Epidermal melanocyte (primary cell): ENCODE results near the gene RTN4RL1.
"Not testable (repeated sequence)": the region's sequence is repeated elsewhere in the genome, so short reads cannot be mapped to it uniquely, and the experiment has no call there.

Experiments used
- DNase-seq: peaks from one replicate; pipeline ENCODE4 v3.0.0; 2011; ENCODE audit warnings: low spot score; ENCODE audit not compliant: insufficient read length

Gene RTN4RL1

DNA sequence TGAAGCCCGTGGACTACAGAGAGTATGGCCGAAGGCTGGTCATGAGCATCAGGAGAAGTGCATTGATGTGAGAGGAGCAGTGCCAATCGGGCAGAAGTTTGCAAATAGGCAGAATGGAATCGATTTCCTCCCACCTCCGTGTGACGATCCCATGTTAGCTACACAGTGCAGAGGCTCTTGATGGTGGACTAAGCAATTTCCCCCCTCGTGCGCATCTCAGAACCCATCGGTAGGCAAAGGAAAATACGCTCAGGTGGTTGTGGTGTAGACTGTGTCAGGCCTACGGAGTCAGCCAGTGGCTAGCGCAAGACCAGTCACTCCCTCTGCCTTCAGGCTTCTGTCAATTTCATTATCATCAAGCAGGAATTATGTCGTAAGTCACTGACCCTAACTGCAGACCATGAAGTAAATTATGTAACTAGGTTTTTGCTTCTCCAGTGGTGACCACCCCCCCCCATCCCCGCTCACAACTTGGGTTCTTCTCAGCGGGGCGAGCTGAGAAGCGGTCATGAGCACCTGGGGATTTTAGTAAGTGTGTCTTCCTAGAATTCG, 128.0 kb downstream of the RTN4RL1 start:
- no peak for DNase-seq

DNA sequence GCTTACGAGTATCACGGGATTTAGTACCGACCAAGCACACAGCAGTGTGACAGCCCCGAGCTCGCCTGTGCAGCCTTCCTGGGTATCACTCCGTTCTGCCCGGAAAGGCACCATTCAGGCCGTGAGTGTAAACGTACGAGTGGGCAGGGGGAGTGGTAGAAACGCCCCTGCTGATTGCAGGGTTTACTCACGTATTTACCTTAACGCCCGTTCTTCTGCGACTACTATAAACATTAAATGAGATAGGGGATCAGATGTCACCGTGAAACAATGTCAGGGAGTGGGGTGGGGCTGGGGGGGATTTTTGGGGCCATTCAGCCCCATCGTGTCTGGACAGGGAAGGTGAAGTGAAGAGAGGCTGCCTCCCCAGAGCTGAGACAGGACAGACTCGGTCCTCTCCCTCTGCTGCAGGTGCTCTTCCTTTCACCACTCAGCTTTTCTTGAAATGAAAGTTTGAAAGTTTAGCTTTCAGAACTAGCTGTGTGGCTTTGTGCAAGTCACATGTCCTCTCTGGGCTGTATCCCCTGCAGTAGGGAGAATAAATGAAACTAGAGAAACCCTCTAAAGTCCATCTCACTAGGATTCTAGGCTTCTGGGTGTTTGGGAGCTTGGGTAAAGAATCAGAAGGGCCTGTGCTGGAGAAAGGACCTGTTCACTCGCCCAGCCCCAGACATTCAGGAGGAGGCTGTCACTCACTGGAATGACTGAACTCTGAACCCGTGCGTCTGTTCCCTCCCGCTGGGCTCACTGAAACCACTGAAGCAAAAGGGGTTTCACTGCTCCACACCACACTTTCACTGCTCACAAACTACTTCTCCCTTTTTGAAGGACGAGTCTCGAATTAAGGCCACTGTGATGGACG, 128.7 kb downstream of the RTN4RL1 start:
- DNase-seq: no peak

DNA sequence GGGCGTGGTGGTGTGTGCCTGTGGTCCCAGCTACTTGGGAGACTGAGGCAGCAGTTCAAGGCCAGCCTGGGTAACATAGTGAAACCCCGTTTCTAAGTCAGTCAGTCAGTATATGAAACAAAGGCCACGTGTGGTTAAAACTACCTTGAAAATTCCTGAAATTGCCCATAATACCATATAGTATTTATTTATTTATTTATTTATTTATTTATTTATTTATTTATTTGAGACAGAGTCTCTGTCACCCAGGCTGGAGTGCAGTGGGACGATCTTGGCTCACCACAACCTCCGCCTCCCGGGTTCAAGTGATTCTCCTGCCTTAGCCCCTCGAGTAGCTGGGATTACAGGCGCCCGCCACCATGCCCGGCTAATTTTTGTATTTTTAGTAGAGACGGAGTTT, 129.7 kb downstream of the RTN4RL1 start:
- not testable (repeated sequence) for DNase-seq

DNA sequence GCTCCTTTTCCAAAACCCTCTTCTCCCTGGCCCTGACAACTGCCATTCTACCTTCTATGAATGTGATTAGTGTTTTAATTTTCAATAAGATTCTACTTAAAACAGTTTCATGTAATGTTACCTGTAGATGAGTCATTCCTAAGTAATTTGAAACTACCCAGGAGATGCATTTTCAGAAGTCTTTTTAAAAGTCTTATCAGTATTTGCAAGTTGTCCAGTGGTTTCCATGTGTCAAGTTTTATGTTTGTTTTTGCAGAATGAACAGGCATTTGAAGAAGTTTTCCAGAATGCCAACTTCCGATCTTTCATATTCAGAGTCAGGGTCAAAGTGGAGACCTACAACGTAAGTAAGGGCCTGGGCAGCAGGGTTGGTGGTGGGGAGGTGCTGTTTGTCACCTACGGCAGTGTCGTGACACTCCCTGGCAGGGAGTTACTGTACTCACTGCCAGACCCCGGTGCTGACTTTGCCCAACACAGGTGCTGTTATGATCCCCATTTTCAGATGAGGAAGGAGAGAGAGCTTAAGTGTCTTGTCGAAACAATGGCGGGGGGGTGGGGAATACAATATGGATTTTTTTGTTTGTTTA, 130.3 kb downstream of the RTN4RL1 start:
- DNase-seq: no peak

DNA sequence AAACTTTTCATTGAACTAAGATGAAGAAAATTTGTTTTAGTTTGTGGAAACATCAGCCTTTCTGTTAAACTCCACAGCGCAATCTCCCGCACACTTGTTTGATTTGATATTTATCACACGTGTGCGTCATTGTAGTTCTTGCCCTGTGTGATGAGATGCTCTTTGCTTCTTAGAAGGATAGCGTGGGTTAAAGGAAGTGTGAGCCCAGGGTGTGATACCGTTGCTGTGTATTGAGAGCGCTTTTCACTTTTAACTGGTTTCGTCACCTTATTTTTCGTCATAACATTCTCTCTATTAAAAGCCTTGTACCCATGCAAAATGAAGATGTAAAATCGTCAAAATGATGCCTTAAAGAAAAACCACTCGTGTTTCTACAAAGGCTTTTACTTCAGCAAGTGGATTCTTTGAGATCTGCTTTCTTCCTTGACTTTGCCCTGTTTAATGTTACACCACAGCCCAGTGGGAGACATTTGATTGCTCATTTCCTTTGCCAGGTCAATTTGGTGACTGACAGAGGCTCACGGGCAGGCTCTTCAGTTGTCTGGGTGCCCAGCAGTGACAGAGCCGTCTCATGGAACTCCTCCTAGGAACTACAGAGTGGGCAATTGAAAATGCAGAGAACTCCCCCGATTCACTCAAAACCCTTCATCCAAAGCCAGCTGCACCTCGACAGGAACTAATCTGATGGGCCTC, 134.2 kb downstream of the RTN4RL1 start:
- DNase-seq: no peak

DNA sequence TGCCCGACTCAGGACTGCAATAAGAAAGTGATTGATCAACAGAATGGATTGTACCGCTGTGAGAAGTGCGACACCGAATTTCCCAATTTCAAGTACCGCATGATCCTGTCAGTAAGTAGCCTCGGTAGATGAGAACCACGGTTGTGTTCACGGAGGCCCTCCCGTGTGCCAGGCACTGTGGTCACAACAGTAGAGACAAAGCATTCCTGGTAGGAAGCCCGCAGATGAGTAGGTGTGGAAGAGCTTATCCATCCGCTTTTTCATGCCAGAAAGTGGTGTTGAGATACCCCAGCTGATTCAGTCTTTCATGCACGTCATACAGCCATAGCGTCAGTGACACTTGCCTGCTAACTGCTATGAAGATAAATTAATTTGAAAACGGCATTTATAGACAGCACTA, 136.4 kb downstream of the RTN4RL1 start:
- DNase-seq: no peak
